ENCODE results near the gene NDRG4.

NDRG4 gene

DNA sequence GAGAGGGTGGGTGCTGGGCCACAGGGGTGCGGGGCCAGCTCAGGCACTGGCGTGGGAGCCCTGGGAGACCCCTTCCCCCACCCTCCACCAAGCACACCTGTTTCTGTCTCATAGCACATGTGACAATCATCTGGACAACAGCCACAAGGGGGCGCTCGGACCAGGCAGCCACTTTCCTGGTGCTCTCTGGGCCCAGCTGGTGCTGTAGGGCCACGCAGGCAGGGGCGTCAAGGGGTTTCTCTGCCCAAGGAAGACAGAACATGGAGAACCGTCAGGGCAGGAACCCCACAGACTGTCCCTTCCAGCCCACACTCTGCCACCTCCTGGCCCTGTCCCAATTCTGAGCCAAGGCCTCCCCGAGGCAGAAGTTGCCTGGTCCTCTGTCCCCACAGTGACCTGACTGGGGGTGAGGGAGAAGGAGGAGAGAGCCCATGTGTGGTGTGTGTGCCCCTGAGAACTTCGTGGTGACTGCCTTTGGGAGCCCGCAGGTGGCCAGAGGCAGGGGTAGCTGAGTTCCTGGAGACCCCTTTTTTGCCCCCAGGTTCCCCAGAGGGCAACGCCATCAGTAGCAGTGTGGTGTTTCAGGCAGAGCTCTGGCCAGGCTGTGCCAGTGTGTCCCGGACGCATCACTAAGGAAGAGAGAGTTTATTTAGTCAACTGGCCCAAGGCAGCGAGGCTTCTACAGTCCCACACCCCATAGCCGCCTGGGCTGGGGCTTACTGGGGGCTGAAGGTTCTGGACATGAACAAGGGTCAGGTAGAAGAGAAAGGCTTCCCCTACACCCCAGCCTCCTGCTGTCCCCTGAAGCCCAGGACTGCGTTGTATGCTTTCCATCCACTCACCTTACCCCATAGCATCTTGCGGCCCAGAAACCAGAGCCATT lies 12.2 kb downstream of the NDRG4 start:
- peak; percentile 40 for DNase-seq (ENCODE audit: low spot score)
- TF ChIP-seq, protein P1, sequence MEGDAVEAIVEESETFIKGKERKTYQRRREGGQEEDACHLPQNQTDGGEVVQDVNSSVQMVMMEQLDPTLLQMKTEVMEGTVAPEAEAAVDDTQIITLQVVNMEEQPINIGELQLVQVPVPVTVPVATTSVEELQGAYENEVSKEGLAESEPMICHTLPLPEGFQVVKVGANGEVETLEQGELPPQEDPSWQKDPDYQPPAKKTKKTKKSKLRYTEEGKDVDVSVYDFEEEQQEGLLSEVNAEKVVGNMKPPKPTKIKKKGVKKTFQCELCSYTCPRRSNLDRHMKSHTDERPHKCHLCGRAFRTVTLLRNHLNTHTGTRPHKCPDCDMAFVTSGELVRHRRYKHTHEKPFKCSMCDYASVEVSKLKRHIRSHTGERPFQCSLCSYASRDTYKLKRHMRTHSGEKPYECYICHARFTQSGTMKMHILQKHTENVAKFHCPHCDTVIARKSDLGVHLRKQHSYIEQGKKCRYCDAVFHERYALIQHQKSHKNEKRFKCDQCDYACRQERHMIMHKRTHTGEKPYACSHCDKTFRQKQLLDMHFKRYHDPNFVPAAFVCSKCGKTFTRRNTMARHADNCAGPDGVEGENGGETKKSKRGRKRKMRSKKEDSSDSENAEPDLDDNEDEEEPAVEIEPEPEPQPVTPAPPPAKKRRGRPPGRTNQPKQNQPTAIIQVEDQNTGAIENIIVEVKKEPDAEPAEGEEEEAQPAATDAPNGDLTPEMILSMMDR (conservative IDR thresholded peaks at IDR 0.05; ENCODE audit: low read depth): peak; percentile 74
- H3K27ac ChIP-seq: peak overlapping the region; percentile 4; the same call in 1 of the 2 replicates
- ChIA-PET CTCF (interaction anchor here (0.5 to 0.9 kb wide), 11 partner anchors 12 to 1340 kb away, joined by 3 to 7 read pairs (median 3); partner anchors contain the start of gene NDRG4), POLR2A (ENCODE audit: low non-redundant PET) (no interaction called here)

DNA sequence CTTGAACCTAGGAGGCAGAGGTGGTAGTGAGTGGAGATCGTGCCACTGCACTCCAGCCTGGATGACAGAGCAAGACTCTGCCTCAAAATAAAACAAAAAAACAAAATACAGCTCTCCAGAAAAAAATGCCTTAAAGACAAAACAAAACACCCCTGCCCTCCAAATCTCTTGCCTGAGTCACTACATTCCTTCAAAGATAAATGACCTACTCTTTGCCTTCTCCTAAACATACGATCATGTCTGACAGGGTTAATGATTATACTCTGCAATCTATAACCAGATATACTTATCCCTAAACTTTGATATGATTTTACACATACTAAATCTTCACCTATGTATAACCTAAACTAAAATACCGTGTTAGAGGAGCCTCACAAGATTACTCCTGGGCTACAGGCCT lies 13.9 kb downstream of the NDRG4 start:
- no peak overlapping the region for H3K27ac ChIP-seq
- ChIA-PET POLR2A (ENCODE audit: low non-redundant PET) (no interaction called here), CTCF (no interaction called here)
- TF ChIP-seq, protein P1 (conservative IDR thresholded peaks at IDR 0.05; ENCODE audit: low read depth): no peak
- no peak for DNase-seq (ENCODE audit: low spot score)

DNA sequence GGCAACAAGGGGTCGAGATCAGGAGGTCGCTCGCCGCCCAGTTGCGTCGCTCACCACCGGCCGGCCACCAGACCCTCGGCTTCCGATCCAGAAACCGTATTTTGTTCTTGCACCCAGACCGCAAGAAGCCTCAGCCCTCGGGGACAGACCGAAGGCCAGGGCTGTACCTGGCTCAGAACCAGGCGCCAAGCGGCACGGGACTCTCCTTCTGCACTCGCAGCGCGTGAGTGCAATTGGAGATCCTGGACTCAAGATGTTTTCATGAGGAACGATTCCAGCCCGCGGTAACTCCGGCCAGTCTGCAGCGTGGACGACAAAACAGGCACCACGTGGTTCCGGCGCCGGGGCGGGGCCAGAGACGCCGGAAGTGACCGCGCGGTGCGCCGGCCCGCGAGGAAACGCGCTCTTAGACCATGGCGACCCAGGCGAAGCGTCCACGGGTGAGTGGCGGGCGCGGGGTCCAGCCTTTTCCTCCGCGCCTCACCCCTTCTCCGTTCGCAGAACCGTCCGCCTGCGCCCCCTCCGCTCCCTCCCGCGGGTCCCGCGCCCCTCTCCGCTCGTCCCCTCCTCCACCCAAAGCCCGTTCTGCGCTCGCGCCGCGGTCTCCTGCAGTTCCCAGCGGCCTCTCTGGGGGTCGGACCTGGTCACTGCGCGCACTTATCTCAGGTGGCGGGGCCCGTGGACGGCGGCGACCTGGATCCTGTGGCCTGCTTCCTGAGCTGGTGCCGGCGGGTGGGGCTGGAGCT lies 15.4 kb downstream of the NDRG4 start, which contains the start of gene SETD6:
Gene SETD6 (plus strand): TSS at position 393 of the 746 bp plus-strand sequence. CDS start 21 bp downstream, at position 414.
- ChIA-PET POLR2A (ENCODE audit: low non-redundant PET) (no interaction called here), CTCF (interaction anchor here (0.6 to 0.7 kb wide), 3 partner anchors 14 to 1093 kb away, joined by 3 to 4 read pairs (median 4); no protein-coding TSS in a partner anchor)
- H3K27ac ChIP-seq: peak within 1 kb of the TSS; percentile 85
- DNase-seq (ENCODE audit: low spot score): peak; percentile 74
- TF ChIP-seq, protein P1 (conservative IDR thresholded peaks at IDR 0.05; ENCODE audit: low read depth): peak; percentile 31; the same call in 1 of the 2 replicates

DNA sequence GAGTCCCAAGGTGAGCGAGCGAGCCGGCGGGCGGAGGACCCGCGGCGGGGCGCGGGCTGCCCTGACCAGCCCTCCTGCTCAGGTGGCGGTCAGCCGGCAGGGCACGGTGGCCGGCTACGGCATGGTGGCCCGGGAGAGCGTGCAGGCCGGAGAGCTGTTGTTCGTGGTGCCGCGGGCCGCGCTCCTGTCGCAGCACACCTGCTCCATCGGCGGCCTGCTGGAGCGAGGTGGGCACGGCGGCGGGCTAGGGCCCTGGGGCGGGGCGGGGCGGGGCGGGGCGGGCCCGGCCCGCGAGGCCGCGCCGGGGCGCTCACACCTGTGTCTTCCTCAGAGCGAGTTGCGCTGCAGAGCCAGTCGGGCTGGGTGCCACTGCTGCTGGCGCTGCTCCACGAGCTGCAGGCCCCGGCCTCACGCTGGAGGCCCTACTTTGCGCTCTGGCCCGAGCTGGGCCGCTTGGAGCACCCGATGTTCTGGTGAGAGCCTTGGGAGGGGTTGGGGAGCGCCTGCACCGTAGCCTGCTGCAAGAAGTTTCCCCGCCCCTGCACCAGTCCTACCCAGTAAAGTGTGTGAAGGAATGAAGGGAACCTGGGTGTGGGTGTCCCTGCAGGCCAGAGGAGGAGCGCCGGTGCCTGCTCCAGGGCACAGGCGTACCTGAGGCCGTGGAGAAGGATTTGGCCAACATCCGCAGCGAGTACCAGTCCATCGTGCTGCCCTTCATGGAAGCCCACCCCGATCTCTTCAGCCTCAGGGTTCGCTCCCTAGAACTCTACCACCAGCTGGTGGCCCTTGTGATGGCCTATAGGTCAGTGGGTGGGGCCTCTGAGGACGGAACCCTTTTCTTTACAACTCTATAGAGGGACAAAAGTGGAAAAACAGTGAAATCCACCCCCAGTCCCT lies 16.2 kb downstream of the NDRG4 start:
- peak; percentile 71 for DNase-seq (ENCODE audit: low spot score)
- ChIA-PET CTCF (interaction anchor here (0.7 kb wide), 2 partner anchors 15 to 273 kb away, joined by 3 to 4 read pairs; no protein-coding TSS in a partner anchor), POLR2A (ENCODE audit: low non-redundant PET) (no interaction called here)

DNA sequence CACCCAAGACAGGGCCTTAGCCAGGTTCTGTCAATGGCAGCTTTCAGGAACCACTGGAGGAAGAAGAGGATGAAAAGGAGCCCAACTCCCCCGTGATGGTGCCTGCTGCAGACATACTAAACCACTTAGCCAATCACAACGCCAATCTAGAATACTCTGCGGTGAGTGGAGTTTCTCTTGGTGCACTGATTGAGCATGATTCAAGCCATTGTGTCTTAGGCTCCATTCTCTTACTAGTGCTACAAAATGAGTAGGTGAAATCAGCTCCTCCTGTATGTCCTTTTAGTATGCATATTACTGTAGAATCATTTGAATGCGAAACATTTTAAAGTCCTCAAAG lies 16.8 kb downstream of the NDRG4 start:
- CTCF ChIA-PET: no interaction called here
- POLR2A ChIA-PET (ENCODE audit: low non-redundant PET): no interaction called here
- H3K27ac ChIP-seq: peak overlapping the region; percentile 85
- DNase-seq (ENCODE audit: low spot score): no peak
- TF ChIP-seq, protein P1 (conservative IDR thresholded peaks at IDR 0.05; ENCODE audit: low read depth): no peak

More for the DNA sequence above, 16.2 kb downstream of the NDRG4 start:
- peak overlapping the region; percentile 85 for H3K27ac ChIP-seq
- TF ChIP-seq, protein P1 (conservative IDR thresholded peaks at IDR 0.05; ENCODE audit: low read depth): no peak

Measured in RWPE1 (cell line).